Skeletal muscle cell (primary cell): Measurements from ENCODE around the gene FLCN.
"Not testable (repeated sequence)": the region's sequence is repeated elsewhere in the genome, so short reads cannot be mapped to it uniquely, and the experiment has no call there.

Experiments used
- DNase-seq: peaks from one replicate; pipeline ENCODE4 v3.0.0-alpha.2; 2010; ENCODE audit warnings: low read depth
- H3K4me3 ChIP-seq: 2 replicates; pipeline ENCODE4 v1.5.1; 2011; ENCODE audit warnings: low read depth, mild to moderate bottlenecking, control low read depth, low read length, moderate library complexity

FLCN gene

GRCh38 chr17:17215575-17215974, 21.4 kb downstream of the FLCN start:
- DNase-seq: no peak
- no peak overlapping the region for H3K4me3 ChIP-seq

DNA sequence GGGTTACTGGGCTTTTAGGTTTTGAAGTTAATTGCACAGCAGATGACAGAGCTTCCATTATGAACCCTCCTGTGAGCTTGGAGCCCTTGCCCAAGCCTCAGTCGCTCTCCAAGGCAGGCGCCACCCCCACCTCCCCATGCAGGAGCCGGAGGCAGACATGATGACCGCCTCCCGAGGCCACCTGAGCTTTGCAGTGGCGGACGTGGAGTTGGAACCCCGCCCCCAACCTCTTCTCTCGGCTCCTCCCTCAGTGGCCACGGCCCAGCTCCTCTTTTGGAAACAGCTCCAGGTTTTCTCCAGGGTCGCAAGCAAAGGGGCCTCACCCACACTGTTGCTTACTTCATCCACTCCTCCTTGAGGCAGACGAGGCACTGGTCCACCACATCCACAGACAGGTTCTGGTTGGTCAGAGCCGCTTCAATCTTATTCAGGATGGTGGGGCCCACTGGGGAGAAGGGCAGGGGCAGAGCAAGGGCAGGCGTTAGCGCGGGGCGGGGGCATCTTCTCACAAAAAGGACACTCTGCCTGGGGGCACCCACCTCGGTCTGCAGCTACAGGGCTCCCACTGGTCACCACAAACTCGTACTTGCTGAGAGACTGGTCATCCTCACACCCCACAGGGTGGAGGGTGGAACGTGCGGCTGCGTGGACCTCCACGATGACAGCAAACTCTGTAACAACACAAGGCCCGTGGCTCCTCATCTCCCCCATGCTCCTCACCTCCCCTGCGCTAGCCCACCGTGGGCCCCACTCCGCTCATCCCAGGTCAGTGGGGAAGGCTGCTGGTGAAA, 22.1 kb downstream of the FLCN start:
- H3K4me3 ChIP-seq: no peak overlapping the region
- DNase-seq: no peak

DNA sequence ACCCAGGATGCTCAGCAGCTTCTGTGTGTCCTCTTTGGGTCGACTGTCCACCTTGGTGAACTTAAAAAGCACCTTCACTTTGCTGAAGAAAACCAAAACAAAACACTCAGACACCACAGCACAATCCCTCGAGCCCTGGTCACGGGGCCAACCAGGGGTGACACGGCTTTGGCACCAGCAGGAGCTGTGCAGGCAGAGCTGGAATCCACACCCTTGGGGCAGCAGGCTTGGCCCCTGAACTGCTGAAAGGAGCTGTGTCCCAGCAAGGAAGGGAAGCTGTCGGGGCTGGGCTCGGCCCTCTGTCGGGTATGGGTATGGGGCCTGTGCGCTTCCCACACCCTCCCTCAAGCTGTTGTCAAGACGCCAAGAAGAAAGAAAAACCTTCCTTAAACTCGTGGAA, 23.2 kb downstream of the FLCN start:
- no peak for DNase-seq
- no peak overlapping the region for H3K4me3 ChIP-seq

- no peak overlapping the region for H3K4me3 ChIP-seq
- no peak for DNase-seq
These were observed 29.0 kb downstream of the FLCN start for GRCh38 chr17:17207998-17208397.

DNA sequence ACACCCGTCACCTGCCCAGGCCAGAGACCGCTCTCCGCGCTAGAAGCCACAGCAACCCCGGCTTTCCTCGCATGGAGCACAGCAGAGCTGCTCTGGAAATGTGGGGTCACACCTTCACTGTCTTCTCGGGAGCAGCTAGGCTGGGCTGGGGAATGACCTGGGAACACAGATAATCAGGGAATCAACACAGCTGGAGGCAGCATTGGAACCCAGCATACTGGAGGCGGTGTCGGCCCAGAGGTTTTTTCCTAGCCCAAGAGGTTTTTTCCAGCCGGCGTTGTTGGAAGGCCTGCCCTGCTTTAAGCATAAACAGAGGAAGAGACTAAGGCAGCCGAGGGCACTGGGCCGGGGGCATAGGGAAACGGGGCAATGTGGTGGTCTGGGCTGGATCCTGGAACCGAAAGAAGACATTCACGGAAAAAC, 30.0 kb downstream of the FLCN start:
- DNase-seq: no peak
- no peak overlapping the region for H3K4me3 ChIP-seq

GRCh38 chr17:17206124-17206912, 30.6 kb downstream of the FLCN start, which contains the start of gene PLD6:
TSS of gene PLD6 (minus strand) at chr17:17206333. CDS start at chr17:17206286, 47 bp downstream.
- peak within 1 kb of the TSS; percentile 53 for H3K4me3 ChIP-seq
- DNase-seq: peak; percentile 18

DNA sequence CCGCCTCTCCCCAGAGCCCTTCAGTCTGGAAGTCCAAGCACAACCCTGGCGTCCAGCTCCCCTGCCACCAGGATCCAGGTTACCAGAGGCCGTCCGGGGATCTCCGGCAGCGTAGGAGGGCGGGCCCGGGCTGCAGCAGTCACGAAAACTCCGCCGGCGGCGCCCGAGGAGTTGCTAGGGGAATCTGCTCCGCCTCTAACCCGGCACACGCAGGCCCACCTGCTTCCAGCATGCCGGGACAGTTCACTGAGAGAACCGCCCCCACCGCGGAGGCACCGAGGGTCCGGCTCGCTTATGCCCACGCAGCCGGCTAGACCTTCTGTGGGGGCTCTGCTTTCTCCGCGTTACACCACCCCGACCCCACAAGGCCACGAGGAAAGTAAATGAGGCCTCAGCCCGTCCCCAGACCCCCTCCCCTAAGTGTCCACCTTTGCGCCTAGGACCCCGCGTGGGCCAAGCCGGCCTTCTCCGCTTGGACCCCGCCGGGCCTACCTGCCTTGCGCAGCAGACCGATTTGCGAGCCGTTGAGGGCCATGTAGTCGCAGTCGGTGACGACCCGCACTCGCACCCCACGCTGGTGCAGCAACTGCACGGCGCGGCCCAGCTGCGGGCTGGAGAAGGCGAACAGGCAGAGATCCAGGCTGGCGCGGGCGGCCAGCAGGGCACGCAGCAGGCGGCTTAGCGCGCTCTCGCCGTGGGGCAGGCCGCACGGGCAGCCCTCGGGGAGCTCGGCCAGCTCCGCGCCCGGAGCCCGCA, 31.4 kb downstream of the FLCN start:
- peak overlapping the region; percentile 53 for H3K4me3 ChIP-seq
- DNase-seq: no peak

DNA sequence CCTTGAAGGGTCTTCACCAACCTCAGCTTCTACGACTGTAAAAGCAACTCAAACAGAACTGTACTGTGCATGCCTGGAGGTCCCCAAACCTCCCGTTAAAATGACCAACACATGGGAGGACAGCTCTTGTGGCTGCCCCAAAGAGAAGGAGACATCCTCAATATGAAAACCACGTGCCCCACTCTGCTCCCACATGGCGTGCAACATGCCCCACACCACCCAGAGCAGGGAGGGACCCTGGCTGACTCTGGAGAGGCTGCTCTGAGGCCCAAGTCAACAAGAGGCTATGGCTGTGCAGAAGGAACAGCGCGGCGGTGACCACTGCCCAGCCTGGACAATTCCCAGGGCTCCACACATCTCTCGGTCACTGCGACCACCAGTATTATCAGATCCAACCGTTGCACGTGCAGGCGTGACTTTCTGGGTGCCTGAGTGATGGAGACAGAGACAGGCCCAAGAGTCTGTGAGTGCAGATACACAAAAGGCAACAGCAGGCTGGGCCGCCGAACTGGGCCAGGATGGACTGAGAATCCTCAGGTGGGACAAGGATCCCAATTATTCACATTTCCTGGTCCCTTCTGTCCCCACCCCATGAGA, 32.2 kb downstream of the FLCN start:
- peak overlapping the region; percentile 53 for H3K4me3 ChIP-seq
- DNase-seq: no peak

- DNase-seq: no peak
- H3K4me3 ChIP-seq: no peak overlapping the region
These were observed 32.9 kb downstream of the FLCN start for GRCh38 chr17:17204041-17204591.

DNA sequence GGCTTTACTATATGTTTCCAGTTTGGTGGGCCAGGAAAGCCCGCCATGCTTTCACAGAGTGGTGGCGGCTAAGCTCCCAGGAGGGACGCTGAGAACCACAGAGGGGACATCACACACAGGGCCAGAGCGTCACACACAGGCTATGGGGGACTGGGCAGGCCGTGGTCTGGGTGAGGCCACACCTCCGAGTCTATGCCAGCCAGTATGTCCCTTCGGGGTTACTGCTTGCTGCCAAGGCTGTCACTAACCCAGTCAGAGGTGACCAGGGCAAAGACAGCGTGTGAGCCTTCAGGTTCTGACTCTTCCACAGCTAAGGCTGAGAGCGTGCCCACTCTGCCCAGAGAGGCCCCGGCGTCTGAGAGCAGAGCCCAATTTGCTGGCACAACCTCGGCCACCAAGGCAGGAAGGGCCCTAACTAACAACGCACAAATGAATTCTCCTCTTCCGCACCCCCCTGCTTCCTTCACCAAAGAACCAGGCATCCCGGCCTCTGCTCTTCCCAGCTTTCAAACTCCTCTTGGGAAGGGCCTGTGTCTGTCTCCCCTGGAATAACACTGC, 33.7 kb downstream of the FLCN start:
- DNase-seq: no peak
- no peak overlapping the region for H3K4me3 ChIP-seq

- H3K4me3 ChIP-seq: no peak overlapping the region
- DNase-seq: no peak
These were observed 35.1 kb downstream of the FLCN start for GRCh38 chr17:17201907-17202306.

DNA sequence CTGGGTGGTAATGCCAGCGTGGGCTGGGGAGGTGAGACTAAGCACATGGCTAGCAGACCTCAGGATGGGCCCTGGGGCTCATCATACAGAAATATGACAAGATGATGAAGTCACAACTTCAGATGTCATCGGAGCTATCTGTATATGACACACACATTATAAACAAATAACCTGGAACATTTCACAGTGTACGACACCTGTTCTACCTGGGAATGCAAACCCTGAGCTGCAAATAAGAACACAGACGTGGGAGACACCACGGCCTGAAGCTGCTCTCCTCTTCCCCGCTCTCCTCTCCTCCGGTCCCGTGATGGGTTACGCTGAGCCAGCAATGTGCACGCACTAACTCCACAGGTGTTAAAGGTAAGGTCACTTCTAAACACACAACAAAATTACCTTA, 35.7 kb downstream of the FLCN start:
- DNase-seq: no peak
- no peak overlapping the region for H3K4me3 ChIP-seq

DNA sequence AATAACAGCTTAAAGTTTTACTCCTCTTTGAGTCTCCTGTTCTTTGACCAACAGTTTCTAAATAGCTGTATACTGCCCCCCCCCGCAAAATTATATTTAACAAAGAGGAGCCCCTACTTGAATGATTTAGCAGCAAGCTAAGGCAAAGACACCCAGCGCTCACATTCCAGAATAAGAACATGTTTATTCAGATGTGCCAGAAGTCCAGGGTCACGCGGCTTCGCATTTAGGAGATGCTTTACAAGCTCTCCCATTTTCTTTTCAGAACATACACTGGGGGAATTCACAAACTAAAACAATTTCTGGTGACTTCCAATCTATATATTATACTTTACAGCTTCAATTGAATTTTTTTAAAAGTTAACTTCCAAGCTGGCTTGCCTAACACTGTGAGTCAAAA, 36.1 kb downstream of the FLCN start:
- H3K4me3 ChIP-seq: no peak overlapping the region
- no peak for DNase-seq

- DNase-seq: no peak
- no peak overlapping the region for H3K4me3 ChIP-seq
These were observed 36.7 kb downstream of the FLCN start for GRCh38 chr17:17200311-17200710.

DNA sequence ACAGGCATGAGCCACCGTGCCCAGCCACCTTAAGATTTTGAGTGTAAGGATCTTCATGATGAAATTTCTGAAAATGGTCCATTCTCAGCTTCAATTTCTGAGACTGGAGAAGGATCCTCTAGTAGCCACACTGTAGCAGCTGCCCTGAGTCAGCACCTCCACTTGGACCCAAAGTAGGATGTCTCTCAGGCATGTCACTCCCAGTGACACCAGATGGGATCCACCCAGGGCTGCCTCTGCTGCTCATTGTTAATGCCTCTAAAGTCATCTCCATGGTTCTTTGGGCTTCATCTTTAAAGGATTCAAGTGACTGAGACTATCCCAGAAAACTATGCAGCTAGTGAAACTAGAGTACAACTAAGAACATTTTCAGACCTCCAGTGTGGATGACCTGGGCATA, 38.7 kb downstream of the FLCN start:
- H3K4me3 ChIP-seq: no peak overlapping the region
- no peak for DNase-seq

GRCh38 chr17:17196776-17197175, 40.2 kb downstream of the FLCN start:
- H3K4me3 ChIP-seq: no peak overlapping the region
- no peak for DNase-seq

DNA sequence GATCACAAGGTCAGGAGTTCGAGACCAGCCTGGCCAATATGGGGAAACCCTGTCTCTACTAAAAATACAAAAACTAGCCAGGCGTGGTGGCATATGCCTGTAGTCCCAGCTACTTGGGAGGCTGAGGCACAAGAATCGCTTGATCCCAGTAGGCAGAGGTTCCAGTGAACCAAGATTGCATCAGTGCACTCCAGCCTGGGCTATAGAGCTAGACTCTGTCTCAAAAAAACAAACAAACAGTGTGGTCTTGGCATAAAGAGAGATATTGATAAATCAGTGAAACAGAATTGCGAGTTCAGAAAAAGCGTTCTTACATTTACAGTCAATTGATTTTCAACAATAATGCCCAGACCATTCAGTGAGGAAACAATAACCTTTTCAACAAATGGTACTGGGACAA, 41.5 kb downstream of the FLCN start:
- DNase-seq, H3K4me3 ChIP-seq: not testable (repeated sequence)

DNA sequence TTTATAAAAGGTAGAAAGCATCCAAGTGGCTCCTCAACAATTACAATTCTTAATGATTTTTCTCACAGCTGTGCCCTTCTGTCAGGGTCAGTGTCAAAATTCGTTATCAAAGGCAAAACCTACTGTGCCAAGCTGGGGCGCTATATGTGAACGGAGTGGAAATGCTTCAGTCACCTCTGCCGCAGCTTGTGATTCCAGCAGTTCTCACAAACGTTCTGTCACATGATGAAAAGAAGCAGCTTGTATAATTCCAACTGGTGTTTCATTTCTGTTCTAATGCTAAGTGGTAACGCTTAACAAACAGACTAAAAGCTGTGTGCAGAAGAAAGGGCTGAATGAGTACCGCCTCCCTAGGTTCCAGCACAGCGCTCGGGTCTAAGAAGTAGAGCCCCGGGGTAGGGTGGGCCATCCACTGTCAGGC, 45.0 kb downstream of the FLCN start:
- H3K4me3 ChIP-seq: no peak overlapping the region
- DNase-seq: no peak

DNA sequence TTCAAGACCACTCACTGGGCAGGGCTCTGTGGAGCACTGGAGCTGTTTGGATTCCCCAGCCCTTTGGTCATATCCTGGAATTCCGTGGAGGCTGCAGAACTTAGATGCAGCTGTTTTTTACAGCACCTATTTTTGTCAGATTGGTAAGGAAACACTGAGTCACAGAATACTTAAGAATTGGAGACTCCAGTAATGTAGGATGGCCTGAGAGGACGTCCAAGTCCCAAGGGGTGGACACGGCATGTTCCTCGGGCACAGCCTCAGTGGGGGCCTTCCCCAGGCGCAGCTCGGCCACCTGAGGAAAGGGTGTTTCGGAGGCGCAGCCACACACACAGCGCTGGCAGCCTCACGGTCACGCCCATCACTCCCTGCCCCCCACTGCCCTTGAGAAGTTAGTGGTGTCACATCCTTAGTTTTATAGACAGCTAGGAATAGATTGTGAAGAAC, 45.6 kb downstream of the FLCN start:
- H3K4me3 ChIP-seq: no peak overlapping the region
- DNase-seq: peak; percentile 29
